Keratinocyte (primary cell): ENCODE measurements around the gene MRC2. TPM values are rescaled to one million over a fixed set of nuclear protein-coding genes. Genes with fewer than 3 reads are reported as not detected.

Experiments
- DNase-seq: peaks from one replicate; pipeline ENCODE4 v3.0.0-alpha.2; 2011; ENCODE audit warnings: low read depth, missing footprints, low spot score
- FAIRE-seq: peaks from 2 replicates; lab custom pipeline; 2011; peaks lifted over from hg19 to GRCh38; lab: Jason Lieb, UNC
- H2AFZ ChIP-seq: 2 replicates; pipeline ENCODE4 v1.6.0; 2012; ENCODE audit warnings: low read length, control low read depth, inconsistent platforms; ENCODE audit not compliant: control insufficient read depth
- H3K27ac ChIP-seq: 2 replicates; pipeline ENCODE4 v1.5.1; 2011; ENCODE audit warnings: low read length; ENCODE audit not compliant: control insufficient read depth, insufficient read depth
- H3K27me3 ChIP-seq: 3 replicates; pipeline ENCODE4 v1.6.0; 2011; ENCODE audit warnings: low read length; ENCODE audit not compliant: control insufficient read depth, insufficient read depth; ENCODE audit errors: extremely low read depth
- H3K36me3 ChIP-seq, 2 experiments: 2 replicates in 1 of 2; 3 replicates in 1 of 2; pipeline ENCODE4 v1.5.1; 2011; ENCODE audit warnings: low read length in 2 of 2, mild to moderate bottlenecking in 1 of 2; ENCODE audit not compliant: control insufficient read depth in 2 of 2, insufficient read depth in 2 of 2; ENCODE audit errors: extremely low read depth in 1 of 2
- H3K4me1 ChIP-seq: 3 replicates; pipeline ENCODE4 v1.5.1; 2011; ENCODE audit warnings: low read length; ENCODE audit not compliant: control insufficient read depth, insufficient read depth; ENCODE audit errors: extremely low read depth
- H3K4me2 ChIP-seq: 3 replicates; pipeline ENCODE4 v1.6.0; 2011; ENCODE audit warnings: low read depth, low read length; ENCODE audit not compliant: control insufficient read depth, insufficient read depth; ENCODE audit errors: extremely low read depth
- H3K4me3 ChIP-seq, 3 experiments: fragments of 200-600 bp in 1 of 3; sonication (generic) in 1 of 3; 2 replicates in 2 of 3; 3 replicates in 1 of 3; pipeline ENCODE4 v1.5.1; 2011 to 2016; ENCODE audit warnings: low read length in 3 of 3, mild to moderate bottlenecking in 3 of 3, control low read depth in 2 of 3, inconsistent platforms in 1 of 3, low read depth in 1 of 3, mixed read lengths in 1 of 3, mixed run types in 1 of 3, moderate library complexity in 1 of 3; ENCODE audit not compliant: control insufficient read depth in 2 of 3, insufficient read depth in 2 of 3; ENCODE audit errors: extremely low read depth in 1 of 3
- H3K79me2 ChIP-seq: 2 replicates; pipeline ENCODE4 v1.6.0; 2012; ENCODE audit warnings: low read length; ENCODE audit not compliant: control insufficient read depth, insufficient read depth
- H3K9ac ChIP-seq: 3 replicates; pipeline ENCODE4 v1.6.0; 2011; ENCODE audit warnings: low read length; ENCODE audit not compliant: control insufficient read depth, insufficient read depth; ENCODE audit errors: extremely low read depth
- H3K9me1 ChIP-seq: 3 replicates; pipeline ENCODE4 v1.6.0; 2011; ENCODE audit warnings: low read length; ENCODE audit not compliant: control insufficient read depth, insufficient read depth; ENCODE audit errors: extremely low read depth
- H3K9me3 ChIP-seq: 2 replicates; pipeline ENCODE4 v1.5.1; 2012; ENCODE audit warnings: low read depth, low read length; ENCODE audit not compliant: control insufficient read depth
- H4K20me1 ChIP-seq: 3 replicates; pipeline ENCODE4 v1.6.0; 2011; ENCODE audit warnings: low read length; ENCODE audit not compliant: control insufficient read depth, insufficient read depth; ENCODE audit errors: extremely low read depth
- EZH2 ChIP-seq: IDR thresholded peaks from one replicate; pipeline ENCODE4 v1.6.1; 2012; ENCODE audit warnings: inconsistent platforms, mild to moderate bottlenecking, low read length, moderate library complexity
- dilution Hi-C: fragments of 300-500 bp; cut with MboI; formaldehyde crosslinking; loops from one replicate; pipeline ENCODE4 v1.7.0; 2020; ENCODE audit warnings: low sequenced_read_pairs; ENCODE audit not compliant: extremely low pct_ligation_motif_present
- polyA plus RNA-seq, 5 experiments: library from polyadenylated mRNA; depleted of rRNA in 3 of 5; stranded (reverse) in 3 of 5; stranded (forward) in 1 of 5; unstranded in 1 of 5; fragments of >200 nt; gene quantifications; 1 replicate in 1 of 5; 2 replicates in 3 of 5; 3 replicates in 1 of 5; pipeline versions ENCODE4 v1.2.1 to v1.2.3, GENCODE V29; 2011 to 2012; ENCODE audit warnings: missing spikeins in 2 of 5, low read depth in 1 of 5, low replicate concordance in 1 of 5
- small RNA-seq, 3 experiments: library from RNA; depleted of rRNA; stranded (forward); fragments of <200 nt; gene quantifications; one replicate each; pipeline ENCODE3, GENCODE V24; 2012; ENCODE audit warnings: low read depth in 3 of 3, low replicate concordance in 1 of 3; ENCODE audit not compliant: insufficient read length in 3 of 3
- TF ChIP-seq, protein P1 (sequence below), 3 experiments: IDR thresholded peaks in 1 of 3; conservative IDR thresholded peaks in 1 of 3; optimal IDR thresholded peaks in 1 of 3; 2 replicates in 2 of 3; 3 replicates in 1 of 3; pipeline versions ENCODE3 to v1.5.1; 2011; ENCODE audit warnings: low read length in 3 of 3, mild to moderate bottlenecking in 3 of 3, moderate library complexity in 2 of 3, control low read depth in 1 of 3, inconsistent platforms in 1 of 3; ENCODE audit not compliant: insufficient read depth in 2 of 3; ENCODE audit errors: extremely low read depth in 1 of 3

Gene MRC2
- polyA plus RNA-seq, 1 donor (not counting 4 experiments of a cell fraction or from before 2014, with no cell fraction given): 14.0 TPM

DNA sequence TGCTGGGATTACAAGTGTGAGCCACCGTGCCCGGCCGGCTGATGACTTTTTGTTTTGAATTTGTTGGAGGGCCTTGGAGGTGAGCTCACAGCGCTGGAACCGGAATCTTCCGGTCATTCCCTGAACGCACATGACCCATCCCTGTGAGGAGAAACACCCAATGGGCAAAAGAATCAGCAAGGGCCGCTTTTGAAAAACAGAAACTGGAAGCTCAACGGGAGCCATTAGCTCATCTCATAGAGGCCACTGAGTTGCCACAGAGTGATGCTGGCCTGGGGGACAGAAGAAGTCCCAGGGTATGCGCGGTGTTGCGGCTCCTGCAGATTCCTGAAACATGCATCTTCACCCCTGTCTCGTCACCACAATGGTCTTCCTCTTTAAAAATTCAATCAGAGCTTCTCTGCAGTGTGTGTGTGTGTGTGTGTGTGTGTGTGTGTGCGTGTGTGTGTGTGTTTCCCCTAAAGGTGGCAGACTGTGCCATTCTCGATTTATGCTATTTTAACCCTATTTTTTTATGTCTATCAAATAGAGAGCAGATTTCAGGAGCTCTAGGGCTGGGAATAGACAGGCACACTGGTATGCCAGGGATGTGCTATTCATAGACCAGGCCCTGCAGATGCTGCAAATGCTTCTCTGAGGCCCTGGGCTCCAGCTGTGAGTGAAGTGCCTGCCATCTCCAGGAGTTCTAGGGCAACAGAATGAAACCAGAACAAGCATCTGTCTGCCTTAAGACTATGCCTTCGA is 112.3 kb downstream of the MRC2 start:
- TF ChIP-seq, protein P1, sequence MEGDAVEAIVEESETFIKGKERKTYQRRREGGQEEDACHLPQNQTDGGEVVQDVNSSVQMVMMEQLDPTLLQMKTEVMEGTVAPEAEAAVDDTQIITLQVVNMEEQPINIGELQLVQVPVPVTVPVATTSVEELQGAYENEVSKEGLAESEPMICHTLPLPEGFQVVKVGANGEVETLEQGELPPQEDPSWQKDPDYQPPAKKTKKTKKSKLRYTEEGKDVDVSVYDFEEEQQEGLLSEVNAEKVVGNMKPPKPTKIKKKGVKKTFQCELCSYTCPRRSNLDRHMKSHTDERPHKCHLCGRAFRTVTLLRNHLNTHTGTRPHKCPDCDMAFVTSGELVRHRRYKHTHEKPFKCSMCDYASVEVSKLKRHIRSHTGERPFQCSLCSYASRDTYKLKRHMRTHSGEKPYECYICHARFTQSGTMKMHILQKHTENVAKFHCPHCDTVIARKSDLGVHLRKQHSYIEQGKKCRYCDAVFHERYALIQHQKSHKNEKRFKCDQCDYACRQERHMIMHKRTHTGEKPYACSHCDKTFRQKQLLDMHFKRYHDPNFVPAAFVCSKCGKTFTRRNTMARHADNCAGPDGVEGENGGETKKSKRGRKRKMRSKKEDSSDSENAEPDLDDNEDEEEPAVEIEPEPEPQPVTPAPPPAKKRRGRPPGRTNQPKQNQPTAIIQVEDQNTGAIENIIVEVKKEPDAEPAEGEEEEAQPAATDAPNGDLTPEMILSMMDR (optimal IDR thresholded peaks at IDR 0.05 in 1 of 3, IDR thresholded peaks at IDR 0.05 in 1 of 3, conservative IDR thresholded peaks at IDR 0.05 in 1 of 3; ENCODE audit: extremely low read depth in 1 of 3, insufficient read depth in 2 of 3, low read length in 3 of 3): no peak
- TF ChIP-seq EZH2: no peak
- Histone ChIP-seq H3K4me1 (peaks cover 11% of the 10 kb centered on the region), H3K9me3 (no peaks in the 10 kb centered on the region), H3K4me3 (no peak overlapping the region), H3K36me3 (no peaks in the 10 kb centered on the region), H3K9me1 (no peaks in the 10 kb centered on the region), H3K4me2 (no peak overlapping the region), H3K79me2 (no peaks in the 10 kb centered on the region), H3K27me3 (no peaks in the 10 kb centered on the region), H3K9ac (no peak overlapping the region), H3K27ac (no peak overlapping the region), H2AFZ (no peak overlapping the region), H4K20me1 (no peaks in the 10 kb centered on the region)
- dilution Hi-C loops: no loop called here
- DNase-seq (no peak), FAIRE-seq (no peak)

DNA sequence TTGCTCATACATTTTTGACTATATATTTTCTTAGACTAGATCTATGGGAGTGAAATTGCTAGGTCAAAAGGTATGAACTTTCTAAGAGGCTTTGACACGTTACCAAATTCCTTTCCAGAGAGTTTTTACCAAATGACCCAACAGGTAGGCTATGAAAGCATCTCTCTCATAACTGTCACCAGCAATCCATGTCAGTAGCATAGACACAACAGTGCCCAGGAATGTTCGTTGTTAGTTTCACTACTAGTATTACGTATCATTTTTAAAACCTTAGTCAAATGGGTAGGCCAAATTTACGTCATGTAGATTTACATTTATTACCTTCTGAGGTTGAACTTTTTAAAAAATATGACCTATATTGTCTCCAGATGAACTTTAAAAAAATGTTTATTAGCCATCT is 113.8 kb downstream of the MRC2 start:
- H3K4me3 ChIP-seq: no peak overlapping the region
- DNase-seq (no peak), FAIRE-seq (no peak)
- TF ChIP-seq, protein P1 (optimal IDR thresholded peaks at IDR 0.05 in 1 of 3, IDR thresholded peaks at IDR 0.05 in 1 of 3, conservative IDR thresholded peaks at IDR 0.05 in 1 of 3; ENCODE audit: extremely low read depth in 1 of 3, insufficient read depth in 2 of 3, low read length in 3 of 3): no peak
- TF ChIP-seq EZH2: no peak
- H3K4me2 ChIP-seq: no peak overlapping the region
- no peaks in the 10 kb centered on the region for H3K9me1 ChIP-seq
- no peak overlapping the region for H2AFZ ChIP-seq
- no peak overlapping the region for H3K27ac ChIP-seq
- no peaks in the 10 kb centered on the region for H3K9me3 ChIP-seq
- no peaks in the 10 kb centered on the region for H3K36me3 ChIP-seq
- dilution Hi-C loops: no loop called here
- H4K20me1 ChIP-seq: no peaks in the 10 kb centered on the region
- H3K27me3 ChIP-seq: no peaks in the 10 kb centered on the region
- no peak overlapping the region for H3K9ac ChIP-seq
- peaks cover 13% of the 10 kb centered on the region for H3K4me1 ChIP-seq
- H3K79me2 ChIP-seq: no peaks in the 10 kb centered on the region

Small RNAs within 50 kb of the gene (small RNA-seq; reads per million reads assigned to genes)
- 0 reads per million in 3 experiments for gene RF00019
- gene RNU6-446P: 0 reads per million in 3 experiments

Other genes with a start within 250 kb of the MRC2 start
- gene EFCAB3, start 247.1 kb upstream of the MRC2 start, polyA plus RNA-seq: not detected in 3 replicates
- gene METTL2A, start 203.8 kb upstream of the MRC2 start, polyA plus RNA-seq: 14.9 to 22.2 TPM (median 17.9 TPM) in 3 replicates
- gene TLK2, start 148.8 kb upstream of the MRC2 start, polyA plus RNA-seq: 33.4 to 39.5 TPM (median 39.4 TPM) in 3 replicates
- not detected in 3 replicates for gene MARCHF10, start 180.6 kb downstream of the MRC2 start, polyA plus RNA-seq